Neuron (in vitro differentiated cells): ENCODE data around the gene SLC25A46.
"Not testable (repeated sequence)": the region's sequence is repeated elsewhere in the genome, so short reads cannot be mapped to it uniquely, and the experiment has no call there.

Source experiments
- H2AFZ ChIP-seq: one replicate; pipeline ENCODE4 v1.6.1; 2013; ENCODE audit warnings: low read depth, mild to moderate bottlenecking, inconsistent platforms, low read length, moderate library complexity
- H3K27me3 ChIP-seq: one replicate; pipeline ENCODE4 v1.6.1; 2013; ENCODE audit warnings: low read length; ENCODE audit not compliant: insufficient read depth
- H3K36me3 ChIP-seq: one replicate; pipeline ENCODE4 v1.6.1; 2013; ENCODE audit warnings: low read length; ENCODE audit not compliant: insufficient read depth
- H3K4me1 ChIP-seq: one replicate; pipeline ENCODE4 v1.6.1; 2013; ENCODE audit warnings: low read length; ENCODE audit not compliant: insufficient read depth
- H3K4me3 ChIP-seq: 2 replicates; pipeline ENCODE4 v1.5.1; 2013; ENCODE audit warnings: mild to moderate bottlenecking, low read length, moderate library complexity
- H3K9me3 ChIP-seq: one replicate; pipeline ENCODE4 v1.6.1; 2013; ENCODE audit warnings: low read length

SLC25A46 gene

GRCh38 chr5:110770286-110770685 lies 31.5 kb downstream of the SLC25A46 start:
- no peaks in the 10 kb centered on the region for H3K36me3 ChIP-seq
- H3K27me3 ChIP-seq = no peaks in the 10 kb centered on the region
- no peaks in the 10 kb centered on the region for H3K9me3 ChIP-seq
- H2AFZ ChIP-seq = no peak overlapping the region
- H3K4me1 ChIP-seq = no peaks in the 10 kb centered on the region
- H3K4me3 ChIP-seq = no peak overlapping the region

GRCh38 chr5:110784901-110785300 lies 46.1 kb downstream of the SLC25A46 start:
- Histone ChIP-seq H2AFZ (no peak overlapping the region), H3K9me3 (no peaks in the 10 kb centered on the region), H3K4me3 (no peak overlapping the region), H3K4me1 (no peaks in the 10 kb centered on the region), H3K27me3 (no peaks in the 10 kb centered on the region), H3K36me3 (no peaks in the 10 kb centered on the region)

GRCh38 chr5:110785356-110785755 lies 46.5 kb downstream of the SLC25A46 start:
- no peak overlapping the region for H3K4me3 ChIP-seq
- no peak overlapping the region for H2AFZ ChIP-seq
- H3K4me1 ChIP-seq = no peaks in the 10 kb centered on the region
- no peaks in the 10 kb centered on the region for H3K9me3 ChIP-seq
- H3K36me3 ChIP-seq = no peaks in the 10 kb centered on the region
- no peaks in the 10 kb centered on the region for H3K27me3 ChIP-seq

GRCh38 chr5:110788006-110788405 lies 49.2 kb downstream of the SLC25A46 start:
- not testable (repeated sequence) for H3K4me1 ChIP-seq, H3K9me3 ChIP-seq, H3K4me3 ChIP-seq, H3K36me3 ChIP-seq, H3K27me3 ChIP-seq, H2AFZ ChIP-seq

GRCh38 chr5:110790673-110791072 lies 51.9 kb downstream of the SLC25A46 start:
- H2AFZ ChIP-seq = no peak overlapping the region
- no peaks in the 10 kb centered on the region for H3K9me3 ChIP-seq
- no peak overlapping the region for H3K4me3 ChIP-seq
- H3K4me1 ChIP-seq = no peaks in the 10 kb centered on the region
- H3K27me3 ChIP-seq = no peaks in the 10 kb centered on the region
- H3K36me3 ChIP-seq = no peaks in the 10 kb centered on the region

- H3K36me3 ChIP-seq = no peaks in the 10 kb centered on the region
- no peak overlapping the region for H3K4me3 ChIP-seq
- H3K27me3 ChIP-seq = no peaks in the 10 kb centered on the region
- H2AFZ ChIP-seq = no peak overlapping the region
- H3K9me3 ChIP-seq = peaks cover 4% of the 10 kb centered on the region
- no peaks in the 10 kb centered on the region for H3K4me1 ChIP-seq
Measured at GRCh38 chr5:110802998-110803397, 64.2 kb downstream of the SLC25A46 start.

- H3K4me3 ChIP-seq = no peak overlapping the region
- H3K4me1 ChIP-seq = no peaks in the 10 kb centered on the region
- no peak overlapping the region for H2AFZ ChIP-seq
- H3K27me3 ChIP-seq = no peaks in the 10 kb centered on the region
- no peaks in the 10 kb centered on the region for H3K36me3 ChIP-seq
- H3K9me3 ChIP-seq = peaks cover 4% of the 10 kb centered on the region
Measured at GRCh38 chr5:110803467-110804326, 64.9 kb downstream of the SLC25A46 start.

- H3K4me3 ChIP-seq = no peak overlapping the region
- no peaks in the 10 kb centered on the region for H3K4me1 ChIP-seq
- H2AFZ ChIP-seq = no peak overlapping the region
- H3K9me3 ChIP-seq = peaks cover 4% of the 10 kb centered on the region
- H3K27me3 ChIP-seq = no peaks in the 10 kb centered on the region
- H3K36me3 ChIP-seq = no peaks in the 10 kb centered on the region
Measured at GRCh38 chr5:110807169-110807568, 68.4 kb downstream of the SLC25A46 start.

- Histone ChIP-seq H3K36me3 (no peaks in the 10 kb centered on the region), H2AFZ (no peak overlapping the region), H3K27me3 (no peaks in the 10 kb centered on the region), H3K4me3 (no peak overlapping the region), H3K4me1 (no peaks in the 10 kb centered on the region), H3K9me3 (peaks cover 2% of the 10 kb centered on the region)
Measured at GRCh38 chr5:110809006-110809405, 70.2 kb downstream of the SLC25A46 start.
